PFSK-1 (cell line): ENCODE results near the gene STIP1.

Experiments used
- FOXP2 ChIP-seq: optimal IDR thresholded peaks from 2 replicates; pipeline ENCODE3; 2011; ENCODE audit warnings: borderline replicate concordance, control low read depth, inconsistent platforms; ENCODE audit not compliant: insufficient read depth; ENCODE audit errors: extremely low read length, extremely low read depth
- POLR2AphosphoS5 ChIP-seq: IDR thresholded peaks from 2 replicates; pipeline ENCODE4 v1.6.1; 2012; ENCODE audit warnings: low read depth, mild to moderate bottlenecking, control low read depth, low read length, moderate library complexity
- REST ChIP-seq, 2 experiments: IDR thresholded peaks; 2 replicates each; pipeline versions ENCODE4 v1.6.1 to v1.8.0; 2011 to 2012; ENCODE audit warnings: low read depth in 2 of 2, low read length in 2 of 2, control low read depth in 1 of 2, inconsistent platforms in 1 of 2, mild to moderate bottlenecking in 1 of 2, moderate library complexity in 1 of 2; ENCODE audit not compliant: insufficient read depth in 1 of 2
- SIN3A ChIP-seq: IDR thresholded peaks from 2 replicates; pipeline ENCODE4 v1.6.1; 2012; ENCODE audit warnings: mild to moderate bottlenecking, low read length, moderate library complexity, borderline replicate concordance; ENCODE audit not compliant: insufficient read depth
- TAF1 ChIP-seq: IDR thresholded peaks from 2 replicates; pipeline ENCODE4 v1.6.1; 2012; ENCODE audit warnings: low read length, control low read depth, borderline replicate concordance; ENCODE audit not compliant: insufficient read depth

- TF ChIP-seq POLR2AphosphoS5 (no peak), TAF1 (no peak), REST (IDR thresholded peaks at IDR 0.05; ENCODE audit: insufficient read depth in 1 of 2, low read depth in 2 of 2, low read length in 2 of 2) (no peak), SIN3A (no peak), FOXP2 (no peak)
Observed at GRCh38 chr11:64201543-64201942, 15.6 kb downstream of the STIP1 start.
